Peyer's patch (tissue), 4 donors: Measurements from ENCODE around the gene GABRB1.

Source experiments
- CTCF ChIP-seq, 6 experiments: fragments of 450-650 bp in 4 of 6; fragments of 200-600 bp in 2 of 6; sonication (generic) in 1 of 6; IDR thresholded peaks; one replicate each; pipeline ENCODE4 v1.5.1; 2017 to 2019; ENCODE audit warnings: antibody characterized with exemption in 6 of 6, mild to moderate bottlenecking in 3 of 6, moderate library complexity in 1 of 6
- POLR2A ChIP-seq, 2 donors: fragments of 450-650 bp; IDR thresholded peaks; one replicate each; pipeline ENCODE4 v1.5.1; 2017; ENCODE audit warnings: antibody characterized with exemption in 2 of 2, mild to moderate bottlenecking in 2 of 2, moderate library complexity in 2 of 2

- no peak for TF ChIP-seq POLR2A (IDR thresholded peaks at IDR 0.05)
- no peak for TF ChIP-seq CTCF (IDR thresholded peaks at IDR 0.05)
Measured at GRCh38 chr4:47017081-47017480, 14.3 kb upstream of the GABRB1 start.
